Measurements from ENCODE around the gene DPP9. TPM values are rescaled to one million over a fixed set of nuclear protein-coding genes. Genes with fewer than 3 reads are reported as not detected.

The DPP9 gene
- total and polyA plus RNA-seq, 2 donors = 13.4 to 37.9 TPM

DNA sequence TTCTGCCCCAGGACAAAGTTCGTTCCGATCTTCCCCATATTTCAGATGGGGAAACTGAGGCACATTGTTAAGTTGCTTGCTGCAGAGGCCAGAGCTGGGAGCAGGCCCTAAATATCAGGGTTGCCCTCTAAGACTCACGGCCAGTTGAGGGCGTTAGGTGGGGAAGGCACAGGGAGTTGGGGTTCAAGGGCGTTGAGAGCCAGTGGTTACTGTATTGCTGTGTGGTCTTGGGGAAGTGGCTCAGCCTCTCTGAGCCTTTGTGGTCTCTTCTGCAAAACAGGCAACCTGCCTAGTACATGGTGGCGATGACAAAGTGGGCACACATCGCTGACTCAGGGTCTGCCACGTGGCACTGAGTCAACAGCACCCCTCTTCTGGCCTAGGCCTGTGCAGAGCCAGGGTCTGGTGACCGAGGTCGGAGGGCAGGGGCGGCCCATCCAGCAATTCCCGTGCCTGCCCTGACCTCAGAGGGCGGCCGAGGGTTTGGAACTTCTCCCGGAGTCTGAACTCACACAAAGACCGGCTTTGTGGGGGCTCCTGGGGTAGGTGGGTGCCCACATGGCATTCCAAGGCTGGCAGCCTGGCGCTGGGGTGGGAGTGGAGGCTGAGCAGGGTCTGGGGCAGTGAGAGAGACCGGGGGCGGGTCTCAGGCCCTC lies 74.1 kb downstream of the DPP9 start:
- no peaks in the 10 kb centered on the region for H3K9me3 ChIP-seq (ENCODE audit: control insufficient read depth in 2 of 2, insufficient read depth in 1 of 2, low read length in 1 of 2)
- no peaks in the 10 kb centered on the region for H3K27me3 ChIP-seq (ENCODE audit: control insufficient read depth in 2 of 2, insufficient read depth in 1 of 2, low read length in 1 of 2)
- no peak overlapping the region for H3K27ac ChIP-seq (ENCODE audit: low read depth in 1 of 2, low read length in 1 of 2)
- 93% methylated on average over 19 of the region's 19 CpGs for WGBS
- peaks cover 0 to 5% of the 10 kb centered on the region in 2 donors for H3K4me1 ChIP-seq (ENCODE audit: control insufficient read depth in 2 of 2, insufficient read depth in 2 of 2, low read length in 2 of 2)
- peaks cover 19 to 35% of the 10 kb centered on the region in 2 donors for H3K36me3 ChIP-seq (ENCODE audit: control insufficient read depth in 2 of 2, insufficient read depth in 2 of 2, low read length in 1 of 2)
- no peak for DNase-seq (ENCODE audit: low read depth in 6 of 9, low spot score in 9 of 9)
- no peak overlapping the region for H3K4me3 ChIP-seq (ENCODE audit: low read length in 2 of 2)

DNA sequence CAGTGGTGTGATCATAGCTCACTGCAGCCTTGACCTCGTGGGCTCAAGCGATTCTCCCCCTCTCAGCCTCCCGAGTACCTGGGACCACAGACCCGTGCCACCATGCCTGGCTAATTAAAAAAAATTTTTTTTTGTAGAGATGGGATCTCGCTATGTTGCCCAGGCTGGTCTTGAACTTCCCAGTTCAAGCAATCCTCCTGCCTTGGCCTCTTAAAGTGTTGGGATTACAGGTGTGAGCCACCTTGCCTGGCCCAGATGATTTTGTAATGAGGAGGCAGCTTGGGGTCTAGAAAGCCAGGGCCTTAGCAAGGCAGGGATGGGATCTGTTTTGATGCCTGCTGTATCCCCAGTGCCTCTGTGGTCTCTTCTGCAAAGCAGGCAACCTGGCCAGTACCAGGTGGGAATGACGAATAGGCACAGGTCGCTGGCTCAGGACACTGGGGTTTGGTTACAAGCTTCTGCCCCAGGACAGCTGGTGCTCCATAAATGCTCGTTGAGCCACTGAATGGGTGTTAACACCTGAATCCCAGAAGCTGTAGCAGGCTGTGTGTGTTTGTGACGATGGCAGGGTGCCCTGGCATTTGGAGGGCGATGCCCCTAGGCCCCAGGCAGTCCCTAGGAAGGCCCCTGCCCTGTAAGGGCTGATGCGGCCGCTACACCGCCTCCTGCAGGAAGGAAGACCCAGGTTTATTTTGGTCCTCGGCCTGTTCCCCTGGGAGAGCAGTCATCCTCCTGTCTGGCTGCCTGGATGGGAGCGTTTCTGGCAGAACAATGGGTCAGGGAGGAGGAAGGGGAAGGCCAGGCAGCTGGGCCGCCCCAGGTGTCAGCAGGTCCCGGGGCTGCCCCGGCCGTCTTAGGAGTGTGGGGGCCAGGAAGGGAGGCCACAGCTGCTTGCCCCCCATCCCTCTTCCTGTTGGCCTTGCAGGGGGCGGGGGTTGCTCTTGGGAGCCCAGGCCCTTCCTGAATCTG lies 75.7 kb downstream of the DPP9 start:
- peak overlapping the region in 1 of 2 donors; percentile 8 for H3K27ac ChIP-seq (ENCODE audit: low read depth in 1 of 2, low read length in 1 of 2)

DNA sequence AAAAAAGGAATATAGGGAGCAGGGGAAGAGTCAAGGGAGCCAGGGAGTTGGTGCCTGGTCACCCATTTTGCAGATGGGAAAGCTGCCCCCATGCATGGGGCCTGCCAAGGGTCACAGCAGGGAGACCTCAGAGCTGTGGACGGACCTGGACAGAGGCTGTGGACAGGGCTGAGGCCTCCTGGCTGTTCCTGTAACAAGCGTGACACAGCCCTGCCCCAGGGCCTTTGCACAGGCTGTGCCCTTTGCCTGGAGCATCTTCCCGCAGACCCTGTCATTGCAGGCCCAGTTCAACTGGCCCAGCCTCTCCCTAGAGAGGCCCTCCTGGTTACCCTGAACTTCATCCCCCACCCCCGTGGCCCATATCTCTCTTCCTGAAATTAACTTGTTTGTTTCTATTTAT lies 77.9 kb downstream of the DPP9 start:
- Histone ChIP-seq H3K27ac (ENCODE audit: low read depth in 1 of 2, low read length in 1 of 2) (no peak overlapping the region), H3K36me3 (ENCODE audit: control insufficient read depth in 2 of 2, insufficient read depth in 2 of 2, low read length in 1 of 2) (peaks cover 4 to 12% of the 10 kb centered on the region in 2 donors), H3K27me3 (ENCODE audit: control insufficient read depth in 2 of 2, insufficient read depth in 1 of 2, low read length in 1 of 2) (no peaks in the 10 kb centered on the region), H3K4me1 (ENCODE audit: control insufficient read depth in 2 of 2, insufficient read depth in 2 of 2, low read length in 2 of 2) (peaks cover under 1 to 13% of the 10 kb centered on the region in 2 donors), H3K4me3 (ENCODE audit: low read length in 2 of 2) (no peak overlapping the region), H3K9me3 (ENCODE audit: control insufficient read depth in 2 of 2, insufficient read depth in 1 of 2, low read length in 1 of 2) (no peaks in the 10 kb centered on the region)
- DNase-seq (ENCODE audit: low read depth in 6 of 9, low spot score in 9 of 9) = no peak
- 97% methylated on average over 4 of the region's 4 CpGs for WGBS

More for the DNA sequence above, 75.7 kb downstream of the DPP9 start:
- Histone ChIP-seq H3K4me1 (ENCODE audit: control insufficient read depth in 2 of 2, insufficient read depth in 2 of 2, low read length in 2 of 2) (peaks cover 0 to 5% of the 10 kb centered on the region in 2 donors), H3K9me3 (ENCODE audit: control insufficient read depth in 2 of 2, insufficient read depth in 1 of 2, low read length in 1 of 2) (no peaks in the 10 kb centered on the region), H3K4me3 (ENCODE audit: low read length in 2 of 2) (no peak overlapping the region), H3K27me3 (ENCODE audit: control insufficient read depth in 2 of 2, insufficient read depth in 1 of 2, low read length in 1 of 2) (no peaks in the 10 kb centered on the region), H3K36me3 (ENCODE audit: control insufficient read depth in 2 of 2, insufficient read depth in 2 of 2, low read length in 1 of 2) (peaks cover 10 to 27% of the 10 kb centered on the region in 2 donors)
- no peak for DNase-seq (ENCODE audit: low read depth in 6 of 9, low spot score in 9 of 9)
- WGBS = 79% methylated on average over 19 of the region's 20 CpGs

DNA sequence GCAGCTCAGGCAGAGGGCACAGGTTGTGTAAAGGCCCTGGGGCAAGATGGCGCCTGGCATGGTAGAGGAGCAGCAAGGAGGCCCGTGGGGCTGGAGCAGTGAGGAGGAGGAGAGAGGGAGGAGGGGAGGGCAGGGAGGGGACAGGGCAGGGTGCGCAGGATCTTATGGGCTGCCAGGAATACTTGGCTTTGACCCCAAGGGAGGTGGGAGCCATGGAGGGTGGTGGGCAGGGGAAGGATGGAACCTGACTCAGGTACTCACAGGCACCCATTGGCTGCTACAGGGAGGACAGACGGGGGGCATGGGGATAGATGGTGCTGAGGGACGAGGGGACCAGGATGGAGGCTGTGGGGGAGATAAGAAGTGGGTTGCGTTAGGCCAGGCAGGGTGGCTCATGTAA lies 81.0 kb downstream of the DPP9 start:
- H3K4me3 ChIP-seq (ENCODE audit: low read length in 2 of 2) = no peak overlapping the region
- H3K9me3 ChIP-seq (ENCODE audit: control insufficient read depth in 2 of 2, insufficient read depth in 1 of 2, low read length in 1 of 2) = no peaks in the 10 kb centered on the region
- 96% methylated on average over 6 of the region's 6 CpGs for WGBS
- no peaks in the 10 kb centered on the region for H3K27me3 ChIP-seq (ENCODE audit: control insufficient read depth in 2 of 2, insufficient read depth in 1 of 2, low read length in 1 of 2)
- no peak for DNase-seq (ENCODE audit: low read depth in 6 of 9, low spot score in 9 of 9)
- peaks cover 4% of the 10 kb centered on the region in 2 donors for H3K36me3 ChIP-seq (ENCODE audit: control insufficient read depth in 2 of 2, insufficient read depth in 2 of 2, low read length in 1 of 2)
- H3K4me1 ChIP-seq (ENCODE audit: control insufficient read depth in 2 of 2, insufficient read depth in 2 of 2, low read length in 2 of 2) = peaks cover 14 to 34% of the 10 kb centered on the region in 2 donors
- H3K27ac ChIP-seq (ENCODE audit: low read depth in 1 of 2, low read length in 1 of 2) = no peak overlapping the region

DNA sequence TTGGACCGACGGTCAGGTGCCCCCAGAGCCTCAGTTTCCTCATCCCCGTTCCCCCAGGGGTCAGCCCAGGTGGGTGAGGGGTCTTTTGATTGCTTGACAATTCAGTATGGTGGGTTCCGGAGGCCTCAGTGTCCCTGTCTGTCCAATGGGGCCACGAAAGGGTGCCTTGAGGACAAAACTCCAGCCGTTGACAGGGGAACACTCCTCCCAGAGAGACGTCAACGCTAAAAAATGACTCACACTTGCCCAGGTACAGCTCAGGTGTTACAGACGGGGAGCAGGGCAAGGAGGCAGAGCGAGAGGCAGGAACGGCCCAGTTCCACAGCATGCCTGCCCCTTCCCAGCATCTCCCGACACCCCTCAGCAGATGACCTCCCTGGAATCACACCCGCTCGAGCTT lies 82.5 kb downstream of the DPP9 start:
- Histone ChIP-seq H3K27me3 (ENCODE audit: control insufficient read depth in 2 of 2, insufficient read depth in 1 of 2, low read length in 1 of 2) (peaks cover 0 to 3% of the 10 kb centered on the region in 2 donors), H3K4me1 (ENCODE audit: control insufficient read depth in 2 of 2, insufficient read depth in 2 of 2, low read length in 2 of 2) (peaks cover 17 to 46% of the 10 kb centered on the region in 2 donors), H3K27ac (ENCODE audit: low read depth in 1 of 2, low read length in 1 of 2) (no peak overlapping the region)

DNA sequence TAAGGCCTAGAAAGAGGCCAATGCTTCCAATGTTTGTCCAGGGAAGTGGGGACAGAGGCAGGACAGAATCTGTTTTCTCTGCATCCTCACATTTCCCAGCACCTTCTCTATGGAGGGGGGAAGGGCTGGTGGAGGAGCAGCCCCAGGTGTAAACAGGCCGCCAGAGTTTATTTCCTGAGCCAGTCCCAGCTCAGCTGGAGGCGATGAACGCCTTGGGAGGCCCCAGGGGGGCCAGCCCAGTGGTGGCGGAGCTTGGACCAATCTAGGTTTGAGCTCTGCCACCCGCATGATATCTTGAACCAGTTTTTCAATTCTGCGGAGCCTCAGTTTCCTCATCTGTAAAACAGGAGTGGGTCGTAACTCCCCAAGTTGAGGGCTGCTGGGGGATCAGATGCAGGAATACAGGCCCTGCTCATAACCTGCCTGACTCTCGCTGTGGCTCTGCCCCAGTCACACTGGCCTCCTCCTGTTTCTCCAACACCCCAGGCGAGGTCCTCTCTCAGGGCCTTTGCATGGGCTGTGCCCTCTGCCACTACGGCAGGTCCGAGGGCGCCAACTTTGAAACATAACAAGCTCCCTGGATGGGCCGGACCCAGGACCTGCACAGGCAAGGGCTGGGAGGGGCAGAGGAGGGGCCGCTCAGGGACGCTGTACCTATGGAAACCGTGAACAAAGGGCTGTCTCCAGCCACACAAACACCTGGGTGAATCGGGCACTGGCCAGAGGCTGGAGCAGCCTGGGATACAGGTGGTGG lies 83.2 kb downstream of the DPP9 start:
- Histone ChIP-seq H3K27me3 (ENCODE audit: control insufficient read depth in 2 of 2, insufficient read depth in 1 of 2, low read length in 1 of 2) (peaks cover 2 to 9% of the 10 kb centered on the region in 2 donors), H3K4me3 (ENCODE audit: low read length in 2 of 2) (peak overlapping the region; percentile 86 to 88), H3K4me1 (ENCODE audit: control insufficient read depth in 2 of 2, insufficient read depth in 2 of 2, low read length in 2 of 2) (peaks cover 17 to 51% of the 10 kb centered on the region in 2 donors), H3K9me3 (ENCODE audit: control insufficient read depth in 2 of 2, insufficient read depth in 1 of 2, low read length in 1 of 2) (no peaks in the 10 kb centered on the region), H3K27ac (ENCODE audit: low read depth in 1 of 2, low read length in 1 of 2) (peak overlapping the region; percentile 2 to 6), H3K36me3 (ENCODE audit: control insufficient read depth in 2 of 2, insufficient read depth in 2 of 2, low read length in 1 of 2) (peaks cover 0 to 4% of the 10 kb centered on the region in 2 donors)
- 78% methylated on average over 17 of the region's 17 CpGs for WGBS
- DNase-seq (ENCODE audit: low read depth in 6 of 9, low spot score in 9 of 9) = peak in 2 of 9 donors; percentile 21 to 37

More for the DNA sequence above, 82.5 kb downstream of the DPP9 start:
- Histone ChIP-seq H3K36me3 (ENCODE audit: control insufficient read depth in 2 of 2, insufficient read depth in 2 of 2, low read length in 1 of 2) (peaks cover 0 to 4% of the 10 kb centered on the region in 2 donors), H3K4me3 (ENCODE audit: low read length in 2 of 2) (no peak overlapping the region), H3K9me3 (ENCODE audit: control insufficient read depth in 2 of 2, insufficient read depth in 1 of 2, low read length in 1 of 2) (no peaks in the 10 kb centered on the region)
- no peak for DNase-seq (ENCODE audit: low read depth in 6 of 9, low spot score in 9 of 9)
- 96% methylated on average over 14 of the region's 14 CpGs for WGBS

DNA sequence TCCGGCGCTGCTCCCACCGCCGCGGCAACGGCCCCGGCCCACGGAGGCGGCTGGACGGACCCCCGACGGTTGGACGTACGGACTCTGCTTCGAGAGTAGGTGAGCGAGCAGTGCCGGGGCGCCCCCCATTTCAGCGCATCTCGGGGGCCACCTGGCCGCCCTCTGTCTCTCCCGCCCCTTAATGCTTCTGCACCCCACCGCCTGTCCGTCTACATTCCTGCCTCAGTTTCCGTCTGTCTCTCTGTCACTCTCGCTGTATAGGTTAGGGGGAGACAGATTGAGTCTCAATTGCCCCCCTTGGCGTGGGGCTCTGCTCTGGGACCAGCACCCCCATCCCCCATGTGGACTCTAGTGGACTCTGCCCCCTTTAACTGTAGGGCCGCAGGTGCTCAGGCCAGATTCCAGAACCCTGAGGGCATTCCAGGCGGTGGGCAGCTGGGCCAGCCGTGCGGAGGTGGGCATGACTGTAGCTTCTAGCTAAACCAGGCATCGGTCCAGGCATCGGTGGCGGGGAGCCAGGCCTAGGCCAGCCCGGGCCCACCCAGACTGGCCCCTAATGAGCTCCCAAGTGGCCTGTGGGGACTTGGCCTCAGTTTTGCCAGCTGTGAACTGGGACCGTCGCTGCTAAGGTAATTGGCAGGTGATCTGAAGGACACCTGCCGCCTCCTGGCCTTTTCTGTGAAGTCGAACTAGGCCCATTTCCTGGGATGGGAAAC lies 84.0 kb downstream of the DPP9 start:
- Histone ChIP-seq H3K9me3 (ENCODE audit: control insufficient read depth in 2 of 2, insufficient read depth in 1 of 2, low read length in 1 of 2) (no peaks in the 10 kb centered on the region), H3K4me3 (ENCODE audit: low read length in 2 of 2) (peak overlapping the region; percentile 86 to 88), H3K36me3 (ENCODE audit: control insufficient read depth in 2 of 2, insufficient read depth in 2 of 2, low read length in 1 of 2) (peaks cover 0 to 4% of the 10 kb centered on the region in 2 donors), H3K4me1 (ENCODE audit: control insufficient read depth in 2 of 2, insufficient read depth in 2 of 2, low read length in 2 of 2) (peaks cover 17 to 51% of the 10 kb centered on the region in 2 donors), H3K27me3 (ENCODE audit: control insufficient read depth in 2 of 2, insufficient read depth in 1 of 2, low read length in 1 of 2) (peaks cover 2 to 14% of the 10 kb centered on the region in 2 donors), H3K27ac (ENCODE audit: low read depth in 1 of 2, low read length in 1 of 2) (peak overlapping the region; percentile 6 to 60)
- DNase-seq (ENCODE audit: low read depth in 6 of 9, low spot score in 9 of 9) = no peak
- 10% methylated on average over 39 of the region's 39 CpGs for WGBS

DNA sequence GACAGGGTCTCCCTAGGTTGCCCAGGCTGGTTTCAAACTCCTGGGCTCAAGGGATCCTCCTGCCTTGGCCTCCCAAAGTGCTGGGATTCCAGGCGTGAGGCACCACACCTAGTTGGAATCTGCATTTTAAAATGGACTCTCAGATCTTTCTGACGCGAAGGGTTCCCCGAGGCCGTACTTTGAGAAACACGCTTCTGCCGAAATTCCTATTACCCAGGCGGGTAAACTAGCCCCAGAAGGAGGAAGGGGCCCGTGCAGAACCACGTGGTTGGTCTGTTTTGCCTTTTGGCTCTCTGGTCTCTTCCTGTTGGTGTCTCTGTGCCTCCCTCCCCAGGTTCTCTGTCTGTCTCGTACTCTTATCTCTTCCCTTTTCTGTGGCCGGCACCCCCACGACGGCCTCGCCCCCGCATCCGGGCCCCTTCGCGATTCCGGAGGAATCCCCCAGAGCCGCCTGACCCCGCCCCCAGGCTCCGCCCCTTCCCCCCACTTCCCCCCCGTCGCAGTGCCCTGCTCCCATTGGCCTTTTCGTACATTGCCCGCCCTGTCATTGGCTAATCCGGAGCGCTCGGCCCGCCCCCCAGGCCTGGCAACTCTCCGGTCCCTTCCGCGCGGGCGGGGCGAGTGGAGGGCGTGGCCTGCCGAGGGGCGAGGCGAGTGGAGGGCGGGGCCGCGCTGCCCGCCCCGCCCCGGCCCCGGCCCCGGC lies 84.7 kb downstream of the DPP9 start, which contains the start of gene TNFAIP8L1:
Gene TNFAIP8L1, plus strand, starts transcription at position 689 of the 703 bp plus-strand sequence. CDS start 12,354 bp downstream, outside the sequence.
- H3K36me3 ChIP-seq (ENCODE audit: control insufficient read depth in 2 of 2, insufficient read depth in 2 of 2, low read length in 1 of 2) = peaks cover 0 to 4% of the 10 kb centered on the region in 2 donors
- peaks cover 17 to 51% of the 10 kb centered on the region in 2 donors for H3K4me1 ChIP-seq (ENCODE audit: control insufficient read depth in 2 of 2, insufficient read depth in 2 of 2, low read length in 2 of 2)
- 2% methylated on average over 49 of the region's 49 CpGs for WGBS
- peaks cover 2 to 20% of the 10 kb centered on the region in 2 donors for H3K27me3 ChIP-seq (ENCODE audit: control insufficient read depth in 2 of 2, insufficient read depth in 1 of 2, low read length in 1 of 2)
- no peaks in the 10 kb centered on the region for H3K9me3 ChIP-seq (ENCODE audit: control insufficient read depth in 2 of 2, insufficient read depth in 1 of 2, low read length in 1 of 2)
- H3K27ac ChIP-seq (ENCODE audit: low read depth in 1 of 2, low read length in 1 of 2) = peak within 1 kb of the TSS; percentile 85 to 91
- peak within 1 kb of the TSS; percentile 86 to 88 for H3K4me3 ChIP-seq (ENCODE audit: low read length in 2 of 2)
- DNase-seq (ENCODE audit: low read depth in 6 of 9, low spot score in 9 of 9) = peak; percentile 77 to 98 (median 94)

Data from thymus (tissue), 11 donors.